Left renal cortex interstitium (tissue), 4 donors: ENCODE data around the gene PITPNB. TPM values are rescaled to one million over a fixed set of nuclear protein-coding genes. Genes with fewer than 3 reads are reported as not detected.

ENCODE experiments used
- DNase-seq, 4 donors: peaks; one replicate each; pipeline ENCODE4 v3.0.0-alpha.2; 2013; ENCODE audit warnings: low read depth in 4 of 4, low spot score in 2 of 4, missing footprints in 1 of 4
- polyA plus RNA-seq, 4 donors: library from polyadenylated mRNA; unstranded; fragments of 120-200 nt; gene quantifications; one replicate each; pipeline ENCODE4 v1.2.1, GENCODE V29; 2013; ENCODE audit not compliant: insufficient read length in 4 of 4

Gene PITPNB
- polyA plus RNA-seq, 4 donors: 54.2 to 75.0 (median 63.4) TPM

- DNase-seq: no peak
These were observed 52.6 kb downstream of the PITPNB start for GRCh38 chr22:27866135-27867084.

GRCh38 chr22:27865496-27865895 lies 53.6 kb downstream of the PITPNB start:
- DNase-seq: no peak

DNA sequence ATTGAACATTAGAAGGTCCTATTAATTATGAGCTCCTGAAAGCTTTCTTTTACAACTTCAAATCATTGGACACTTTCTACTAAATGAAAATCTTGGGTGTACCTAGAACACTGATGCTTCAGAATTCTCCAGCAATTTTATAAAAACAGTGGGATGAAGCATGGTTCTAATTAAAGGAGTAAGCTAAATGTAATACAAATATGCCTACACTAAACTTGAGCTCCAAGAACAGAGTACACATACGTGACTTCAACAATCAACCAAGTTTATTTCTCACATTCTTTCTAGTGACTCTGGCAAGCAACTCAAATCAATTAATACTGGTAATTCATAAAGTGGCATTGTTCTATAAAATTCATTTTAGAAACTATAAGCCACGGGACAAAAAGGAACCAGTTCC lies 55.5 kb downstream of the PITPNB start:
- DNase-seq: no peak

DNA sequence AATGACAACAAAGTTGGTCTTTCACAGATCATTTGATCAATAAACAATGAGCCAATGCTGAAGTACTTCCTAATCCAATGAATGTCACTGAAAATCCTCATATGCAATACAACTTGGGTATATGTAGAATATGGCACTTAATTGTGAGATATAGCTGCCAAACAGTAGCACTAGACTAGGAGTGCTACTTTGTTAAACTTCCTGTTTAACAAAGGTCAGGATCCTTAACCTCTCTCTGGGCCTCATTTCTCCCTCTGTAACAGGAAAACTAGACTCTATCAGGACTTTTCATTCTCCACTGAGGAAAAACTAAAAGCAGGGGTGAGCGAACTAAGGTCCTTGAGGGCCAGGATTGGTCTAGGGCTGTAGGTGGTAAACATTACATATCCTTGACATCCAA lies 56.1 kb downstream of the PITPNB start:
- no peak for DNase-seq

DNA sequence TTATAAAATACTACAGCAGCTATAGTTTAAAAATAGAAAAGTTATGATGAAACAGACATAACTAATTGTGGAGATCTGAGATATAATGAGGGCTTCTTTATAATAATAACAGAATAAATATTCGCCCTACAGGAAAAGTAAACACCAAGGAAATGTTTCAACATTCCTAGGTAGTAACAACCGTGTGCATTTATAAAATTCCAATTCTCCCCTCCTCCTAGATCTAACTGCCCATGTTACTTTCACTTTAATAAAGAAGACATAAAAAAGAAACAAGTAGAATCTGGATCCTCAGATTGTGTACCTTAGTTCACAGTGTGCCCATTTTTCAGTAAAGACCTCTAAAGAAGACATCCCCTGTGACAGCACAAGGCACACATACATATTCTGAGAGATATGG lies 59.7 kb downstream of the PITPNB start:
- no peak for DNase-seq

GRCh38 chr22:27858626-27859025 lies 60.4 kb downstream of the PITPNB start:
- DNase-seq: no peak

DNA sequence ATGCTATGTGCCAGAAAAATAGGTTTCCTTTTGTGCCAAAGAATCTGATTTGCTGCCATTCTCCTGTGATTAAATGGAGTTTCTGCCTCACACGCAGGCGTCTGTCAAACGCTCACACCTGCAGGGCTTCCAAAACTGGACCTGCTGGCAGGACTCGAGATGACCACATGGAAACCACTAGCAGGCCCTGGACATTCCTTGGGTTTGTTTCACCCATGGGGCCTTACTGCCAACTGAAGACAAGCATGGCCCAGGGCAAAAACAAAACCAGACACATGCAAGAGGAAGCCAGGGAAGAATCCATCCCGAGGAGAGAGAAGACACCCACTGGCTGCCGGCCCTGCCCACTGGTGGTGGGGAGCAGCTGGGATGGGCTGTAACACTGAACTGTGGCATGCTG lies 61.6 kb downstream of the PITPNB start:
- DNase-seq: no peak

GRCh38 chr22:27856386-27856785 lies 62.7 kb downstream of the PITPNB start:
- DNase-seq: no peak

- no peak for DNase-seq
These were observed 65.6 kb downstream of the PITPNB start for GRCh38 chr22:27853424-27853823.

DNA sequence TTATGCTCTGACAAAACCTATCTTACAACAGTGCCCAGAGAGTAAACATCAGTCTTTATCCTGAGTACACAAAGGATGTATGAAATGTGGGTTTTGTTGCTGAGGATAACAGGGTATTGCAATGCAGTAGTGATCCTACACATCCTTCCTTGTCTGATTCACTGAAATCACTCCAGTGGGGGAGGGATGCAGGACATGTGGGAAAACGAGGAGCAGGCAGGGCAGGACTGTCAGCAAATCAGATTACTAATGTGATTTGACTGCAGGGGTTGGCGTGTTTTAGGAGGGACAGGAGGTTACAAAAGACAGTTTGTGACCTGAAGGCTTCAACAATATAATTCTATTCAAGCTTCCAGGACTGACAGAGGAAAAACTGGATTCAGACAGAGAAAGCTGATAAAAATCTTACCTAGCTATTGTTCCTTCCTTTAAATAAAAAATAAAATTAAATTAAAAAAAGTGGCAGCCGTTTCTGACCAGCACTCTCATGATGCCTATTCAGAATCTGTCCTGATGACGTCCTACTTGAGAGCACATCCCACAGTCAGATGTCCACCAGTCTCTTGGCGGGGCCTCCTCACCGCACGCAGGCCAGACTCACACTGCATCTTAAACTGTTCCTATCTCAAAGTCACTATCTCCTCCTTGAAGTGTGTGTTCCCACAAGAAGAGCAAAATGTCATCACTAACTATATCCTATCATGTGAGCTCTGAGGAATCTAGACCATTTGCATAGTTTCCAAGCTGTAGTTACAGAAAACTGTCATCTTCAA lies 66.9 kb downstream of the PITPNB start:
- DNase-seq: no peak

GRCh38 chr22:27850000-27850521 lies 69.0 kb downstream of the PITPNB start:
- no peak for DNase-seq

GRCh38 chr22:27848005-27848404 lies 71.1 kb downstream of the PITPNB start:
- DNase-seq: no peak

- DNase-seq: no peak
These were observed 72.1 kb downstream of the PITPNB start for GRCh38 chr22:27846910-27847309.

DNA sequence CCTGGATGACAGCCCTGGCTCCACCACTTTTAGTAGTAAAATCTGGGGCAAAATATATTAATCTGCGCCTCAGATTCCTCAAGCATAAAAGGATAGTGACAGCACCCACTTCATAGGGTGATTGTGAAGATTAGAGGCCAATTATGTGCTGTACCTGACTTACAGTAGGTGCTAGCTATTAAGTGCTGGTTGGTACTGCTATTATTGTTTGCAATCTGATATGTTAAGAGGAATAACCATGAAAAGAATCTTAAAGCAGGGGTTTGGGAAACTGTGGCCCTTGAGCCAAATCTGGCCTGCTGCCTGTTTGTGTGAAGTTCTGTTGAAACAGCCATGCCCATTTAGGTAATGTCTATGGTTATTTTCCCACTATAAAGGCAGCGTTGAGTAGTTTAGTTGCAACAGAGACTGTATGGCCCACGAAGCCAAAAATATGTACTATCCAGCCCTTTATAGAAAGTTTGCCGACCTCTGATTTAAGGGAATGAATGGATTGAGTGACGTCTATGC lies 72.8 kb downstream of the PITPNB start:
- DNase-seq: no peak

DNA sequence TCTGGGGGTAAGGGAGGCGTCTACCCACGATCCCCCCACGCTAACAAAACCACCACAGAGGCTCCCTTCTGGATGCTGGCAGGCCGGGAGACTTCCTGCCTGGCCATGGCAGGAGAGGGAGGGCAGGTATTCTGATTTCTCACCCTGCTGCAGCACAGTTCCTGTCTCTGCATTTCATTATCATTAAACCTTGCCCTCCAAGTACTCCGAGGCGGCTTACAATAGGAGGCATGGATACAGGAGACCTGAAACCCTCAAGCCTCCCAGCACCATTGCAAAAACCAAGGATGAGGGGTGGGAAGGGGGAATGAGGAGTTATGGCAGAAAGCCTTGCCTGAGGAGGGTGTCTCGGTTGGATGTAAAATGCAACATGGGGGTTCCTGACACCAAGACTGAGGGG lies 73.4 kb downstream of the PITPNB start:
- no peak for DNase-seq

GRCh38 chr22:27844656-27845591 lies 74.1 kb downstream of the PITPNB start:
- DNase-seq: no peak

GRCh38 chr22:27844256-27844655 lies 74.8 kb downstream of the PITPNB start:
- no peak for DNase-seq

DNA sequence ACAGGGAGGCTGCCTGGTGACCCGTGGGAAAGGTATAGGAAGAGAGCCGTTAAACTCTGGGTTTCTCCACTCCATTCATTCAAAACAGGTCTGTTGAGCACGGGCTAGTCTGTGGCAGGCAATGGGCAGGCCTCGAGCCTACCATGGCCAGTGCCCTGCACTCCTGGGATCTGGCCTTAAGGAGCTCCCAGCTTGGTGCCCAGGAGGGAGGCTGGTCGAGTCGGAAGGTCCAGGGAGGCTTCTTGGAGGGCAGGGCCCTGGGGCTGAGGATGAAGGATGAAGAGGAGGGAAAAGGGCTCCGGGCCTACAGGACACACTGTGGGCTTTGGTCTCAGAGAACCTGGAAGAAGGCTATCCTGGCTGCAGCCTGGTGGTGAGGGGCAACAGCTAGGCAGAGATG lies 75.6 kb downstream of the PITPNB start:
- DNase-seq: no peak

DNA sequence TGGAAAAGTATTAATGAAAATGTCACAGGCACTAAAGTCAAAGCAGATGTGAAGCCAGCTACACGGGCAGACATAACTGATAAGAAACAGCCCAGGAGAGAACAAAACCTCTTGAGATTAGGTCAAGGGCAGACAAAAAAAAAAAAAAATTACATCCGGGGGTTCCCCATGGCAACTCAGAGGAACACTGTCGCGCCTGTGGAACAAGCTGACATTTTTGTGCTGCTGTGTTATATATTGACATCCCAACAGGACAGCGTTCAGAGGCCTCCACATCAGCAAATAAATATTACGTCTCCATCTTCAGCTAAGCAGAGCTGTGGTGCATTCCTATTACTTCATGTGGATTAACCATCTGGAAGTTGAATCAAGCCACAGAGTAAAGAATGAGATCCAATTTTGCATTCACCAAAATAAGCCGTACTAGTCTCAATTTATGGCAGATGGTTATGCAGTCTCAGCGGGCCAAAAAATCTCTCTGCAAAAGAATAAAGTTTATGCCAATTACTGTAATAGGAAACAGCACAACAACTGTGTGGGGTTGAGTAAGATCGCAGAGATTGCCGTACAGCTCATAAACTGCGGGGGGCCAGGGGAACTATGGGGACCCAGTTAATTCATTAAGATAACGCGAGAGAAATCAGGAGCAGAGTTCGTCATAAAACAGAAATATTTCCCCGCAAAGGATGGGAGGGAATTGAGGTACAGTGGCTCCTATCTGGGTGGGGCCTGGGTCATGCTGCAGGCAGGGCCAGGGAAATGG lies 76.2 kb downstream of the PITPNB start:
- DNase-seq: no peak
